GM12864 (cell line): ENCODE data around the gene FAM83F.

ENCODE experiments used
- DNase-seq: peaks from one replicate; pipeline ENCODE4 v3.0.0-alpha.2; 2011; ENCODE audit warnings: low read depth
- H3K4me3 ChIP-seq: 2 replicates; pipeline ENCODE4 v1.5.1; 2011; ENCODE audit warnings: mild to moderate bottlenecking, low read depth, low read length, control low read depth
- TF ChIP-seq, protein P1 (sequence below): IDR thresholded peaks from 2 replicates; pipeline ENCODE4 v1.5.1; 2011; ENCODE audit warnings: low read depth, mild to moderate bottlenecking, moderate library complexity, low read length, control low read depth, inconsistent platforms; ENCODE audit errors: missing control alignments

FAM83F gene

GRCh38 chr22:40030026-40030757, 35.4 kb downstream of the FAM83F start:
- TF ChIP-seq, protein P1, sequence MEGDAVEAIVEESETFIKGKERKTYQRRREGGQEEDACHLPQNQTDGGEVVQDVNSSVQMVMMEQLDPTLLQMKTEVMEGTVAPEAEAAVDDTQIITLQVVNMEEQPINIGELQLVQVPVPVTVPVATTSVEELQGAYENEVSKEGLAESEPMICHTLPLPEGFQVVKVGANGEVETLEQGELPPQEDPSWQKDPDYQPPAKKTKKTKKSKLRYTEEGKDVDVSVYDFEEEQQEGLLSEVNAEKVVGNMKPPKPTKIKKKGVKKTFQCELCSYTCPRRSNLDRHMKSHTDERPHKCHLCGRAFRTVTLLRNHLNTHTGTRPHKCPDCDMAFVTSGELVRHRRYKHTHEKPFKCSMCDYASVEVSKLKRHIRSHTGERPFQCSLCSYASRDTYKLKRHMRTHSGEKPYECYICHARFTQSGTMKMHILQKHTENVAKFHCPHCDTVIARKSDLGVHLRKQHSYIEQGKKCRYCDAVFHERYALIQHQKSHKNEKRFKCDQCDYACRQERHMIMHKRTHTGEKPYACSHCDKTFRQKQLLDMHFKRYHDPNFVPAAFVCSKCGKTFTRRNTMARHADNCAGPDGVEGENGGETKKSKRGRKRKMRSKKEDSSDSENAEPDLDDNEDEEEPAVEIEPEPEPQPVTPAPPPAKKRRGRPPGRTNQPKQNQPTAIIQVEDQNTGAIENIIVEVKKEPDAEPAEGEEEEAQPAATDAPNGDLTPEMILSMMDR, result no peak
- no peak for DNase-seq
- no peak overlapping the region for H3K4me3 ChIP-seq

- DNase-seq, result no peak
- H3K4me3 ChIP-seq, result no peak overlapping the region
- TF ChIP-seq, protein P1, result no peak
These were observed 36.0 kb downstream of the FAM83F start for GRCh38 chr22:40030758-40031095.

- TF ChIP-seq, protein P1, result no peak
- H3K4me3 ChIP-seq, result no peak overlapping the region
- no peak for DNase-seq
These were observed 37.2 kb downstream of the FAM83F start for GRCh38 chr22:40031766-40032470.

DNA sequence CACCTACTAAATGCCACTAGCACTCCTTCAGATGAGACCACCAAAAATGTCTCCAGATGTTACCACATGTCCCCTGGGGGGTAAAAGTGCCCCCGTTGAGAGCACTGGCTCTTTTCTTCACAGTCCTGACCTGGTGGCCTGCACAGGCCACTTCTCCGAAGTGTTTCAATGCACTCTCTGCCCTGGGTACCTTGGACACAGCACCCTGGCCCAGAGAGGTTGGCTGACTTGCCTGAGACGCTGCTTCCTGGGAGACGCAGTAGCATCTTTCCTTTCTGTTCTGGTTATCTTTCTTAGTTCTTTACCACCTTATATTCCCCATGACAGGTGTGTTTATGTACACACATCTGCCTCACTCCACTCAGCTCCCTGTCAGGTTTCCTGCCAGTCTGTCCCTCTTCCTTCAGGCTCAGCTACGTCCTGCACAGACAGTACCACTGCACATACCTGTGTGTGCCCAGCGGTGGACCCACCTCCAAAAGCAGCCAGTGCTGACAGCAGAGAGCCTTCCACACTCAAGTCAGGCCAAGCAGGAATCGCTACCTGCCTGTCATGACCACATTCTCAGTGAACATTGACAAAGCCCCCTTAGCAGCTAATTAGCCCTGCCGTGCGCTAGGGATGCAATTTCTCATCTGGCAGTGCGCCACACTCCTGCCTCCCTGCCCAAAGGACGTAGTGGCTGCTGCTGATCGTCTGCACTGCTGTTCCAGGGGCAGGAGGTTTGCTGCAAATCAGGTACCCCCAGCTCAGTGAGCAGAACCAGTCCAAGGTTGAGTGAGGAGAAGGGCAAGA, 39.0 kb downstream of the FAM83F start:
- H3K4me3 ChIP-seq, result no peak overlapping the region
- TF ChIP-seq, protein P1, result no peak
- no peak for DNase-seq

GRCh38 chr22:40035351-40035750, 40.6 kb downstream of the FAM83F start:
- DNase-seq, result no peak
- no peak overlapping the region for H3K4me3 ChIP-seq
- TF ChIP-seq, protein P1, result no peak

DNA sequence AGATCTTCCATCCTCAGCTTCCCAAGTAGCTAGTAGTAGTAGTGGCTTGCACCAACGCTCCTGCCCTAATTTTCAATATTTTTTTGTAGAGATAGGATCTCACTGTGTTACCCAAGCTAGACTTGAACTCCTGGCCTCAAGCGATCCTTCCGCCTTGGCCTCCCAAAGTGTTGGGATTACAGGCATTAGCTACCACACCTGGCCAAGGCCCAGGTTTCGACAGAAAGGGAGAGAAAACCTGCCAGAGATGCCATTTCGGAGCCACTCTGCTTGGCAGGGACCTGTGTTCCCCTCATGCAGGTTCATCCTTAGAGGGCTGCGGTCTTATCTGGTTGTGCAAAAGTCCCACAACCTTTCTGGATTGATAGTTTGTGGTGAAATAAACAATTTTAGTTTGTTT, 41.4 kb downstream of the FAM83F start:
- no peak for DNase-seq
- H3K4me3 ChIP-seq, result no peak overlapping the region
- TF ChIP-seq, protein P1, result no peak
